Nephron (organoid): ENCODE measurements around the gene FAM216B.
A peak's percentile ranks its signal among the peaks of the same experiment; 100 is the strongest.

Experiments used
- H3K27ac Mint-ChIP-seq, 3 experiments: 2 replicates each; pipeline ENCODE4 v1.8.0; 2020; ENCODE audit warnings: mixed read lengths in 3 of 3, mild to moderate bottlenecking in 2 of 3, moderate library complexity in 1 of 3
- H3K27me3 Mint-ChIP-seq: 2 replicates; pipeline ENCODE4 v1.8.0; 2021; ENCODE audit warnings: low read depth, mild to moderate bottlenecking, moderate library complexity, mixed read lengths
- H3K36me3 Mint-ChIP-seq: 2 replicates; pipeline ENCODE4 v1.8.0; 2020; ENCODE audit warnings: low read depth, mixed read lengths
- H3K4me1 Mint-ChIP-seq: 2 replicates; pipeline ENCODE4 v1.8.0; 2020; ENCODE audit warnings: mixed read lengths
- H3K4me3 Mint-ChIP-seq, 3 experiments: 2 replicates each; pipeline ENCODE4 v1.8.0; 2020; ENCODE audit warnings: mild to moderate bottlenecking in 3 of 3, mixed read lengths in 3 of 3, moderate library complexity in 2 of 3
- H3K9me3 Mint-ChIP-seq: 2 replicates; pipeline ENCODE4 v1.8.0; 2020; ENCODE audit warnings: mixed read lengths
- TF ChIP-seq, protein P1 (sequence below), 3 experiments: fragments of 200-600 bp; sonication (generic); IDR thresholded peaks; one replicate each; pipeline ENCODE4 v1.5.0; 2021; ENCODE audit warnings: antibody characterized with exemption in 3 of 3; ENCODE audit not compliant: unreplicated experiment in 3 of 3

FAM216B gene

GRCh38 chr13:42780044-42780443 lies 1.3 kb upstream of the FAM216B start:
- no peak overlapping the region for H3K4me3 Mint-ChIP-seq
- H3K9me3 Mint-ChIP-seq = peaks cover 13% of the 10 kb centered on the region
- TF ChIP-seq, protein P1, sequence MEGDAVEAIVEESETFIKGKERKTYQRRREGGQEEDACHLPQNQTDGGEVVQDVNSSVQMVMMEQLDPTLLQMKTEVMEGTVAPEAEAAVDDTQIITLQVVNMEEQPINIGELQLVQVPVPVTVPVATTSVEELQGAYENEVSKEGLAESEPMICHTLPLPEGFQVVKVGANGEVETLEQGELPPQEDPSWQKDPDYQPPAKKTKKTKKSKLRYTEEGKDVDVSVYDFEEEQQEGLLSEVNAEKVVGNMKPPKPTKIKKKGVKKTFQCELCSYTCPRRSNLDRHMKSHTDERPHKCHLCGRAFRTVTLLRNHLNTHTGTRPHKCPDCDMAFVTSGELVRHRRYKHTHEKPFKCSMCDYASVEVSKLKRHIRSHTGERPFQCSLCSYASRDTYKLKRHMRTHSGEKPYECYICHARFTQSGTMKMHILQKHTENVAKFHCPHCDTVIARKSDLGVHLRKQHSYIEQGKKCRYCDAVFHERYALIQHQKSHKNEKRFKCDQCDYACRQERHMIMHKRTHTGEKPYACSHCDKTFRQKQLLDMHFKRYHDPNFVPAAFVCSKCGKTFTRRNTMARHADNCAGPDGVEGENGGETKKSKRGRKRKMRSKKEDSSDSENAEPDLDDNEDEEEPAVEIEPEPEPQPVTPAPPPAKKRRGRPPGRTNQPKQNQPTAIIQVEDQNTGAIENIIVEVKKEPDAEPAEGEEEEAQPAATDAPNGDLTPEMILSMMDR (IDR thresholded peaks at IDR 0.05; ENCODE audit: unreplicated experiment in 3 of 3) = no peak
- no peaks in the 10 kb centered on the region for H3K36me3 Mint-ChIP-seq
- H3K27me3 Mint-ChIP-seq = no peaks in the 10 kb centered on the region
- H3K4me1 Mint-ChIP-seq = no peaks in the 10 kb centered on the region
- no peak overlapping the region for H3K27ac Mint-ChIP-seq

GRCh38 chr13:42786715-42787114 lies 5.3 kb downstream of the FAM216B start:
- TF ChIP-seq, protein P1 (IDR thresholded peaks at IDR 0.05; ENCODE audit: unreplicated experiment in 3 of 3) = no peak
- H3K27me3 Mint-ChIP-seq = no peaks in the 10 kb centered on the region
- no peaks in the 10 kb centered on the region for H3K36me3 Mint-ChIP-seq
- H3K4me1 Mint-ChIP-seq = peaks cover 23% of the 10 kb centered on the region
- H3K9me3 Mint-ChIP-seq = no peaks in the 10 kb centered on the region
- peak overlapping the region; percentile 4 to 32 (median 21) for H3K27ac Mint-ChIP-seq
- H3K4me3 Mint-ChIP-seq = no peak overlapping the region

GRCh38 chr13:42788601-42789000 lies 7.2 kb downstream of the FAM216B start:
- Mint-ChIP-seq H3K27ac (no peak overlapping the region), H3K4me3 (no peak overlapping the region), H3K36me3 (no peaks in the 10 kb centered on the region), H3K27me3 (no peaks in the 10 kb centered on the region), H3K9me3 (peaks cover 2% of the 10 kb centered on the region), H3K4me1 (peaks cover 23% of the 10 kb centered on the region)
- TF ChIP-seq, protein P1 (IDR thresholded peaks at IDR 0.05; ENCODE audit: unreplicated experiment in 3 of 3) = no peak

- Mint-ChIP-seq H3K27me3 (no peaks in the 10 kb centered on the region), H3K4me1 (peaks cover 19% of the 10 kb centered on the region), H3K36me3 (no peaks in the 10 kb centered on the region), H3K27ac (no peak overlapping the region), H3K9me3 (peaks cover 2% of the 10 kb centered on the region), H3K4me3 (no peak overlapping the region)
- TF ChIP-seq, protein P1 (IDR thresholded peaks at IDR 0.05; ENCODE audit: unreplicated experiment in 3 of 3) = no peak
These were observed 10.8 kb downstream of the FAM216B start for GRCh38 chr13:42792154-42792553.

- H3K36me3 Mint-ChIP-seq = no peaks in the 10 kb centered on the region
- no peaks in the 10 kb centered on the region for H3K27me3 Mint-ChIP-seq
- H3K4me1 Mint-ChIP-seq = peaks cover 18% of the 10 kb centered on the region
- TF ChIP-seq, protein P1 (IDR thresholded peaks at IDR 0.05; ENCODE audit: unreplicated experiment in 3 of 3) = no peak
- H3K27ac Mint-ChIP-seq = no peak overlapping the region
- H3K4me3 Mint-ChIP-seq = no peak overlapping the region
- peaks cover 2% of the 10 kb centered on the region for H3K9me3 Mint-ChIP-seq
These were observed 13.3 kb downstream of the FAM216B start for GRCh38 chr13:42794577-42795275.

- peaks cover 18% of the 10 kb centered on the region for H3K4me1 Mint-ChIP-seq
- TF ChIP-seq, protein P1 (IDR thresholded peaks at IDR 0.05; ENCODE audit: unreplicated experiment in 3 of 3) = no peak
- H3K36me3 Mint-ChIP-seq = no peaks in the 10 kb centered on the region
- no peak overlapping the region for H3K27ac Mint-ChIP-seq
- no peaks in the 10 kb centered on the region for H3K27me3 Mint-ChIP-seq
- peaks cover 2% of the 10 kb centered on the region for H3K9me3 Mint-ChIP-seq
- no peak overlapping the region for H3K4me3 Mint-ChIP-seq
These were observed 14.3 kb downstream of the FAM216B start for GRCh38 chr13:42795666-42796065.
